H1 (cell line): ENCODE measurements around the gene GFI1B. TPM values are rescaled to one million over a fixed set of nuclear protein-coding genes. Genes with fewer than 3 reads are reported as not detected.

ENCODE experiments used
- CTCF ChIA-PET: fragments of 300-600 bp; sonication (Branson Sonifier 250); formaldehyde crosslinking; loops from one replicate; lab custom pipeline; 2021; ENCODE audit not compliant: partially characterized antibody; lab: Charles Lee
- POLR2A ChIA-PET: fragments of 300-600 bp; sonication (Branson Sonifier 250); formaldehyde crosslinking; loops from one replicate; lab custom pipeline; 2021; ENCODE audit warnings: inconsistent platforms; ENCODE audit not compliant: partially characterized antibody; lab: Charles Lee
- DNase-seq, 2 experiments: peaks; one replicate each; pipeline versions ENCODE4 v3.0.0 to v3.0.0-alpha.2; 2010 to 2022; ENCODE audit warnings: low spot score in 2 of 2, low read depth in 1 of 2, mixed read lengths in 1 of 2
- FAIRE-seq: peaks from 2 replicates; lab custom pipeline; 2011; peaks lifted over from hg19 to GRCh38; lab: Jason Lieb, UNC
- H2AFZ ChIP-seq: 2 replicates; pipeline ENCODE4 v1.8.1; 2012; ENCODE audit warnings: low read length, inconsistent platforms
- H2AK5ac ChIP-seq: 2 replicates; pipeline ENCODE4 v1.6.1; 2013; ENCODE audit warnings: low read depth, low read length
- H2BK120ac ChIP-seq: replicated peaks from 2 replicates; pipeline ENCODE3; 2013; ENCODE audit warnings: low read depth, low read length, inconsistent platforms
- H2BK12ac ChIP-seq: 2 replicates; pipeline ENCODE4 v1.6.1; 2013; ENCODE audit warnings: low read depth, low read length
- H2BK15ac ChIP-seq: 2 replicates; pipeline ENCODE4 v1.6.1; 2013; ENCODE audit warnings: low read length
- H2BK20ac ChIP-seq: 2 replicates; pipeline ENCODE4 v1.6.1; 2013; ENCODE audit warnings: low read length
- H2BK5ac ChIP-seq: 2 replicates; pipeline ENCODE4 v1.6.1; 2013; ENCODE audit warnings: low read depth, low read length
- H3K14ac ChIP-seq: 2 replicates; pipeline ENCODE4 v1.6.1; 2013; ENCODE audit warnings: inconsistent platforms; ENCODE audit not compliant: insufficient read length
- H3K18ac ChIP-seq: 2 replicates; pipeline ENCODE4 v1.6.1; 2013; ENCODE audit warnings: low read length; ENCODE audit errors: extremely low read depth
- H3K23ac ChIP-seq: 2 replicates; pipeline ENCODE4 v1.6.1; 2013; ENCODE audit warnings: inconsistent platforms; ENCODE audit not compliant: insufficient read length
- H3K23me2 ChIP-seq: 2 replicates; pipeline ENCODE4 v1.6.1; 2013; ENCODE audit warnings: low read depth, low read length
- H3K27ac ChIP-seq: 2 replicates; pipeline ENCODE4 v1.6.1; 2011; ENCODE audit warnings: low read depth, low read length, inconsistent platforms
- H3K27me3 ChIP-seq, 4 experiments: replicated peaks in 1 of 4; 1 replicate in 1 of 4; 2 replicates in 3 of 4; pipeline versions ENCODE4 v1.6.1 to v1.8.1; 2011 to 2013; ENCODE audit warnings: low read length in 3 of 4, mild to moderate bottlenecking in 3 of 4, inconsistent platforms in 2 of 4, mixed read lengths in 2 of 4, moderate library complexity in 1 of 4; ENCODE audit not compliant: control insufficient read depth in 3 of 4, insufficient read depth in 3 of 4; ENCODE audit errors: extremely low read depth in 1 of 4
- H3K36me3 ChIP-seq, 4 experiments: 2 replicates each; pipeline versions ENCODE4 v1.6.1 to v1.8.1; 2011 to 2013; ENCODE audit warnings: mild to moderate bottlenecking in 4 of 4, low read length in 3 of 4, moderate library complexity in 2 of 4, control low read depth in 1 of 4, inconsistent platforms in 1 of 4; ENCODE audit not compliant: insufficient read depth in 4 of 4, control insufficient read depth in 2 of 4
- H3K4ac ChIP-seq: replicated peaks from 2 replicates; pipeline ENCODE3; 2013; ENCODE audit warnings: low read length, low read depth, mixed read lengths, inconsistent platforms; ENCODE audit not compliant: insufficient read length
- H3K4me1 ChIP-seq, 4 experiments: replicated peaks in 1 of 4; 1 replicate in 1 of 4; 2 replicates in 3 of 4; pipeline versions ENCODE4 v1.6.1 to v1.8.1; 2011 to 2013; ENCODE audit warnings: low read length in 3 of 4, inconsistent platforms in 2 of 4, mixed read lengths in 1 of 4; ENCODE audit not compliant: insufficient read depth in 4 of 4, control insufficient read depth in 3 of 4
- H3K4me2 ChIP-seq, 2 experiments: 2 replicates each; pipeline versions ENCODE4 v1.6.1 to v1.8.1; 2011 to 2013; ENCODE audit warnings: low read depth in 2 of 2, low read length in 2 of 2, control low read depth in 1 of 2, inconsistent platforms in 1 of 2, mild to moderate bottlenecking in 1 of 2; ENCODE audit not compliant: insufficient read depth in 1 of 2
- H3K4me3 ChIP-seq, 4 experiments: fragments of 200-600, 300-600 bp in 1 of 4; sonication (generic), shearing (Covaris generic), sonication (Bioruptor Twin) in 1 of 4; 2 replicates each; pipeline versions ENCODE4 v1.5.1 to v1.8.1; 2011 to 2016; ENCODE audit warnings: low read length in 4 of 4, low read depth in 3 of 4, control low read depth in 2 of 4, inconsistent platforms in 2 of 4, mild to moderate bottlenecking in 2 of 4, mixed read lengths in 1 of 4, moderate library complexity in 1 of 4; ENCODE audit not compliant: insufficient read depth in 2 of 4; ENCODE audit errors: extremely low read depth in 1 of 4
- H3K56ac ChIP-seq: replicated peaks from 2 replicates; pipeline ENCODE3; 2013; ENCODE audit warnings: low read depth, mild to moderate bottlenecking, mixed read lengths, low read length, inconsistent platforms; ENCODE audit not compliant: insufficient read length
- H3K79me1 ChIP-seq: 2 replicates; pipeline ENCODE4 v1.6.1; 2013; ENCODE audit warnings: low read depth, low read length, control low read depth
- H3K79me2 ChIP-seq, 2 experiments: 2 replicates each; pipeline versions ENCODE4 v1.6.1 to v1.8.1; 2012 to 2013; ENCODE audit warnings: low read length in 2 of 2, mild to moderate bottlenecking in 2 of 2, inconsistent platforms in 1 of 2; ENCODE audit not compliant: insufficient read depth in 2 of 2, control insufficient read depth in 1 of 2
- H3K9ac ChIP-seq, 4 experiments: replicated peaks in 1 of 4; 1 replicate in 1 of 4; 2 replicates in 3 of 4; pipeline versions ENCODE4 v1.6.1 to v1.8.1; 2011 to 2013; ENCODE audit warnings: low read depth in 3 of 4, low read length in 3 of 4, control low read depth in 2 of 4, mild to moderate bottlenecking in 2 of 4, moderate library complexity in 2 of 4, inconsistent platforms in 1 of 4; ENCODE audit errors: extremely low read depth in 1 of 4
- H3K9me3 ChIP-seq, 2 experiments: 2 replicates each; pipeline versions ENCODE4 v1.6.1 to v1.8.1; 2012 to 2013; ENCODE audit warnings: mild to moderate bottlenecking in 2 of 2, moderate library complexity in 2 of 2, control low read depth in 1 of 2, inconsistent platforms in 1 of 2, low read depth in 1 of 2, low read length in 1 of 2, mixed read lengths in 1 of 2; ENCODE audit not compliant: insufficient read depth in 2 of 2
- H4K20me1 ChIP-seq, 2 experiments: replicated peaks in 1 of 2; 2 replicates each; pipeline versions ENCODE3 to v1.8.1; 2011 to 2013; ENCODE audit warnings: inconsistent platforms in 2 of 2, low read length in 2 of 2, mild to moderate bottlenecking in 1 of 2; ENCODE audit not compliant: insufficient read depth in 2 of 2, control insufficient read depth in 1 of 2
- H4K5ac ChIP-seq: 2 replicates; pipeline ENCODE4 v1.6.1; 2013; ENCODE audit warnings: low read length, low read depth, mixed read lengths, inconsistent platforms; ENCODE audit not compliant: insufficient read length
- H4K8ac ChIP-seq: 2 replicates; pipeline ENCODE4 v1.8.0; 2013; ENCODE audit warnings: mild to moderate bottlenecking, moderate library complexity, low read length, inconsistent platforms; ENCODE audit not compliant: insufficient read depth; ENCODE audit errors: extremely low read depth
- H4K91ac ChIP-seq: replicated peaks from 2 replicates; pipeline ENCODE3; 2013; ENCODE audit warnings: low read length, mixed read lengths, inconsistent platforms; ENCODE audit not compliant: insufficient read length
- SP2 ChIP-seq: IDR thresholded peaks from 2 replicates; pipeline ENCODE4 v1.6.1; 2012; ENCODE audit warnings: mild to moderate bottlenecking, low read length, inconsistent platforms
- WGBS, 2 experiments: shearing (Covaris generic) in 1 of 2; methylation state at CpG; one replicate each; pipeline versions ENCODE4 v1.1.6 to v1.1.7; 2013 to 2015; ENCODE audit warnings: low lambda C conversion rate in 2 of 2, mixed read lengths in 2 of 2, inconsistent platforms in 1 of 2, low coverage in 1 of 2, missing lambda C conversion rate in 1 of 2; ENCODE audit not compliant: insufficient replicate concordance in 2 of 2, insufficient coverage in 1 of 2, insufficient read length in 1 of 2; ENCODE audit errors: extremely low coverage in 1 of 2, missing lambda C conversion rate in 1 of 2; 5-methylcytosine and 5-hydroxymethylcytosine counted together
- polyA plus RNA-seq, 7 experiments: library from polyadenylated mRNA; depleted of rRNA in 3 of 7; stranded (reverse) in 5 of 7; unstranded in 2 of 7; fragments of >200 nt in 5 of 7; fragments of 200-250 nt in 2 of 7; gene quantifications; 1 replicate in 5 of 7; 2 replicates in 1 of 7; 4 replicates in 1 of 7; pipeline versions ENCODE4 v1.2.1 to v1.2.3, GENCODE V29; 2011 to 2013; ENCODE audit warnings: missing spikeins in 2 of 7, mixed read lengths in 2 of 7
- total RNA-seq: library from RNA; stranded (reverse); fragmentation: NEBNext Ultra II Directional; extraction: Animal tissue kit (Norgen Biotek cat#: 25700); gene quantifications from 2 replicates; pipeline ENCODE4 v1.2.1, GENCODE V29; 2021

Gene GFI1B
- total and polyA plus RNA-seq, 2 of the 8 experiments (the other 6 are each of a cell fraction or from before 2014, with no cell fraction given): 0.09 to 0.11 TPM

- ChIA-PET POLR2A (interaction anchor here (2.9 kb wide), 1 partner anchor 24 kb away, joined by 17 read pairs; the partner anchor contains the start of gene GTF3C5), CTCF (interaction anchor here (1.0 to 1.5 kb wide), 2 partner anchors 12 to 16 kb away, joined by 4 read pairs; no protein-coding TSS in a partner anchor)
- Histone ChIP-seq H3K27ac (no peak overlapping the region), H3K79me1 (no peaks in the 10 kb centered on the region), H3K23ac (no peak overlapping the region), H2AFZ (no peak overlapping the region), H3K9me3 (no peaks in the 10 kb centered on the region), H3K79me2 (no peaks in the 10 kb centered on the region), H4K5ac (no peak overlapping the region), H2BK120ac (no peak overlapping the region), H3K36me3 (no peaks in the 10 kb centered on the region), H3K23me2 (peaks cover 6% of the 10 kb centered on the region; the same call in 1 of the 2 replicates), H4K20me1 (peaks cover 0 to 3% of the 10 kb centered on the region in 2 experiments), H3K18ac (no peak overlapping the region), H2BK12ac (no peak overlapping the region), H2BK5ac (no peak overlapping the region), H4K8ac (no peak overlapping the region), H3K56ac (peak overlapping the region; percentile 74), H3K4me3 (no peak overlapping the region), H2AK5ac (no peak overlapping the region), H3K4ac (no peak overlapping the region), H2BK15ac (no peak overlapping the region), H2BK20ac (no peak overlapping the region), H3K14ac (no peak overlapping the region), H3K4me2 (no peak overlapping the region), H4K91ac (no peak overlapping the region), H3K4me1 (peaks cover 3 to 25% (median 16%) of the 10 kb centered on the region in 4 experiments), H3K9ac (no peak overlapping the region), H3K27me3 (peaks cover 0 to 40% (median 23%) of the 10 kb centered on the region in 4 experiments; a peak in 6 of 7 replicates)
- FAIRE-seq (no peak), DNase-seq (no peak)
- no peak for TF ChIP-seq SP2
- 79% methylated on average over 5 of the region's 5 CpGs; no CpG with 5 or more reads in 1 of the 2 experiments for WGBS, 2 experiments
These were observed 28.3 kb downstream of the GFI1B start for GRCh38 chr9:133006731-133007352.
